SK-N-SH (cell line): ENCODE measurements around the gene H2BW2. TPM values are rescaled to one million over a fixed set of nuclear protein-coding genes. Genes with fewer than 3 reads are reported as not detected.

Source experiments
- CTCF ChIA-PET: fragments of 300-600, 350-600 bp; formaldehyde crosslinking; extraction: SDS; loops from one replicate; lab custom pipeline; 2021; lab: Yijun Ruan, JAX
- POLR2A ChIA-PET: fragments of 350-600 bp; sonication (Branson Sonifier 250); formaldehyde crosslinking; extraction: SDS; loops from one replicate; lab custom pipeline; 2020; ENCODE audit warnings: antibody characterized with exemption, inconsistent platforms; lab: Yijun Ruan, JAX
- DNase-seq: peaks from one replicate; pipeline ENCODE4 v3.0.0; 2012
- H2AFZ ChIP-seq: fragments of 200-600 bp; sonication (generic); 2 replicates; pipeline ENCODE4 v1.8.1; 2016; ENCODE audit warnings: antibody characterized with exemption, mild to moderate bottlenecking, low read depth
- H3F3A ChIP-seq: fragments of 200-600 bp; sonication (generic); replicated peaks from 2 replicates; pipeline ENCODE3; 2016; ENCODE audit warnings: antibody characterized with exemption, mild to moderate bottlenecking; ENCODE audit not compliant: insufficient read depth
- H3K27ac ChIP-seq, 2 experiments: fragments of 200-500 bp in 1 of 2; fragments of 200-600 bp in 1 of 2; sonication (Bioruptor generic) in 1 of 2; sonication (generic), shearing (Covaris generic) in 1 of 2; 2 replicates each; pipeline versions ENCODE4 v1.5.1 to v1.6.1; 2014 to 2016; ENCODE audit warnings: low read depth in 2 of 2, inconsistent platforms in 1 of 2, low read length in 1 of 2, mild to moderate bottlenecking in 1 of 2, mixed read lengths in 1 of 2
- H3K27me3 ChIP-seq: fragments of 200-600 bp; sonication (generic), shearing (Covaris generic); 2 replicates; pipeline ENCODE4 v1.6.1; 2016; ENCODE audit warnings: mixed run types; ENCODE audit not compliant: insufficient read depth
- H3K36me3 ChIP-seq, 2 experiments: fragments of 200-500 bp in 1 of 2; fragments of 200-600 bp in 1 of 2; sonication (Bioruptor generic) in 1 of 2; sonication (generic) in 1 of 2; replicated peaks in 1 of 2; 2 replicates each; pipeline versions ENCODE3 to v1.5.1; 2014 to 2016; ENCODE audit warnings: low read length in 1 of 2, mild to moderate bottlenecking in 1 of 2; ENCODE audit not compliant: insufficient read depth in 2 of 2, control insufficient read depth in 1 of 2
- H3K4me1 ChIP-seq, 2 experiments: fragments of 200-500 bp in 1 of 2; fragments of 200-600 bp in 1 of 2; sonication (Bioruptor generic) in 1 of 2; sonication (generic), shearing (Covaris generic) in 1 of 2; 2 replicates each; pipeline versions ENCODE4 v1.5.1 to v1.6.1; 2014 to 2016; ENCODE audit warnings: low read depth in 1 of 2, low read length in 1 of 2, mixed run types in 1 of 2; ENCODE audit not compliant: insufficient read depth in 2 of 2, control insufficient read depth in 1 of 2
- H3K4me2 ChIP-seq: fragments of 200-600 bp; sonication (generic), shearing (Covaris generic); 2 replicates; pipeline ENCODE4 v1.6.1; 2017; ENCODE audit warnings: mixed run types
- H3K4me3 ChIP-seq, 2 experiments: fragments of 200-500 bp in 1 of 2; fragments of 200-600 bp in 1 of 2; sonication (Bioruptor generic) in 1 of 2; sonication (generic), shearing (Covaris generic) in 1 of 2; 2 replicates each; pipeline versions ENCODE4 v1.5.1 to v1.8.1; 2014 to 2016; ENCODE audit warnings: low read depth in 2 of 2, inconsistent platforms in 1 of 2, low read length in 1 of 2, mild to moderate bottlenecking in 1 of 2, mixed read lengths in 1 of 2, moderate library complexity in 1 of 2
- H3K79me2 ChIP-seq: fragments of 200-600 bp; sonication (generic); 2 replicates; pipeline ENCODE4 v1.8.1; 2017; ENCODE audit warnings: mild to moderate bottlenecking; ENCODE audit not compliant: insufficient read depth
- H3K9ac ChIP-seq: fragments of 200-600 bp; sonication (generic); 2 replicates; pipeline ENCODE4 v1.6.1; 2017; ENCODE audit warnings: mixed run types
- H3K9me2 ChIP-seq: fragments of 200-600 bp; sonication (generic); 2 replicates; pipeline ENCODE4 v1.6.1; 2017; ENCODE audit warnings: mixed run types
- H3K9me3 ChIP-seq: fragments of 200-600 bp; sonication (generic); 2 replicates; pipeline ENCODE4 v1.6.1; 2017; ENCODE audit warnings: mixed run types, mild to moderate bottlenecking, moderate library complexity
- H4K20me1 ChIP-seq: fragments of 200-600 bp; sonication (generic); 2 replicates; pipeline ENCODE4 v1.6.1; 2017; ENCODE audit warnings: mild to moderate bottlenecking, mixed run types; ENCODE audit not compliant: insufficient read depth
- EP300 ChIP-seq, 2 experiments: IDR thresholded peaks; 2 replicates each; pipeline versions ENCODE4 v1.4.0 to v1.6.1; 2012; ENCODE audit warnings: borderline replicate concordance in 1 of 2, low read depth in 1 of 2, low read length in 1 of 2
- FOSL2 ChIP-seq: IDR thresholded peaks from 2 replicates; pipeline ENCODE4 v1.4.0; 2012; ENCODE audit warnings: low read depth, mild to moderate bottlenecking, moderate library complexity, borderline replicate concordance
- GABPA ChIP-seq: IDR thresholded peaks from 2 replicates; pipeline ENCODE4 v1.4.0; 2012; ENCODE audit warnings: low read depth, mild to moderate bottlenecking
- GATA2 ChIP-seq: sonication (generic); formaldehyde crosslinking; IDR thresholded peaks from 2 replicates; pipeline ENCODE4 v1.5.0; 2020; ENCODE audit warnings: mild to moderate bottlenecking, missing genetic modification reagents
- NFIC ChIP-seq: IDR thresholded peaks from 2 replicates; pipeline ENCODE4 v1.4.0; 2012; ENCODE audit warnings: borderline replicate concordance
- RCOR1 ChIP-seq: fragments of 150-350 bp; IDR thresholded peaks from 2 replicates; pipeline ENCODE4 v1.6.1; 2017; ENCODE audit warnings: antibody characterized with exemption, low read length
- RFX5 ChIP-seq: IDR thresholded peaks from 2 replicates; pipeline ENCODE4 v1.6.1; 2012; ENCODE audit warnings: mild to moderate bottlenecking, improper control_type of control experiment, low read length
- TAF1 ChIP-seq: IDR thresholded peaks from 2 replicates; pipeline ENCODE4 v1.6.1; 2012; ENCODE audit warnings: low read depth, mild to moderate bottlenecking, low read length, moderate library complexity, borderline replicate concordance
- WGBS: methylation state at CpG from one replicate; pipeline ENCODE4 v1.1.6; 2017; ENCODE audit warnings: low lambda C conversion rate; 5-methylcytosine and 5-hydroxymethylcytosine counted together
- polyA plus RNA-seq, 3 experiments: library from polyadenylated mRNA; depleted of rRNA; stranded (reverse); fragments of >200 nt; gene quantifications; 2 replicates each; pipeline ENCODE4 v1.2.3, GENCODE V29; 2012
- TF ChIP-seq, protein P1 (sequence below): IDR thresholded peaks from 2 replicates; pipeline ENCODE4; 2012
- TF ChIP-seq, protein P2 (sequence below): fragments of 150-350 bp; IDR thresholded peaks from 2 replicates; pipeline ENCODE4 v1.6.1; 2016; ENCODE audit warnings: mild to moderate bottlenecking, low read depth, low read length
- TF ChIP-seq, protein P3 (sequence below): IDR thresholded peaks from 2 replicates; pipeline ENCODE4 v1.4.0; 2012; ENCODE audit warnings: low read depth, borderline replicate concordance
- TF ChIP-seq, protein P4 (sequence below): IDR thresholded peaks from 2 replicates; pipeline ENCODE4 v1.4.0; 2012; ENCODE audit warnings: low read depth
- TF ChIP-seq, protein P5 (sequence below): fragments of 200-600 bp; sonication (generic); IDR thresholded peaks from 2 replicates; pipeline ENCODE4 v1.6.1; 2017; ENCODE audit warnings: antibody characterized with exemption, mild to moderate bottlenecking, moderate library complexity

H2BW2 gene
- polyA plus RNA-seq, 1 of the 3 experiments (the other 2 are of a cell fraction) = not detected

DNA sequence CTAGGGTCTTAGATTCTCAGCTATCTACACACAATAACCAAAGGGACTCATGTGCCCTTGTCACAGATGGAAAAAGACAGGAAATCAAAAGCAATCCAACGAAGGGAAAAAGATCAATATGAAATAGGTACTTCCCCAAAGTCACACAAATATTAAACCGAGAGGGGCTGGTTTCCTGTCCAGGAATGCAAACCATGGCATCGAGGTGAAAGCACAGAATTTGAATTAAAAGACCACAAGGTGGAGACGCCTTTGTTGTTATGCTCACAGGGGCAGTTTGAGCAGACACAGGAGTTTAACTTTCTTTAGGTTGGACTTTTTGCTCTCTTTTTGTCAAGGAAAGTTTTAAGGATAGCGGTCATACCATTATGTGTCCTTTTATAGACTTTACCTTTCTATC, 40.5 kb upstream of the H2BW2 start:
- WGBS = 3% methylated on average over 5 of the region's 5 CpGs
- Histone ChIP-seq H3K27ac (no peak overlapping the region), H3K4me3 (no peak overlapping the region), H3K4me1 (no peaks in the 10 kb centered on the region), H3K79me2 (no peaks in the 10 kb centered on the region), H3K9ac (no peak overlapping the region), H3F3A (no peaks in the 10 kb centered on the region), H3K36me3 (no peaks in the 10 kb centered on the region), H4K20me1 (no peaks in the 10 kb centered on the region), H2AFZ (no peak overlapping the region), H3K4me2 (no peak overlapping the region), H3K9me3 (no peaks in the 10 kb centered on the region), H3K9me2 (no peaks in the 10 kb centered on the region), H3K27me3 (peaks cover 41% of the 10 kb centered on the region; the same call in 1 of the 2 replicates)
- no peak for TF ChIP-seq GABPA
- TF ChIP-seq GATA2 (CRISPR knock-in tag) = no peak
- no peak for TF ChIP-seq NFIC
- TF ChIP-seq TAF1 = no peak
- TF ChIP-seq, protein P1, sequence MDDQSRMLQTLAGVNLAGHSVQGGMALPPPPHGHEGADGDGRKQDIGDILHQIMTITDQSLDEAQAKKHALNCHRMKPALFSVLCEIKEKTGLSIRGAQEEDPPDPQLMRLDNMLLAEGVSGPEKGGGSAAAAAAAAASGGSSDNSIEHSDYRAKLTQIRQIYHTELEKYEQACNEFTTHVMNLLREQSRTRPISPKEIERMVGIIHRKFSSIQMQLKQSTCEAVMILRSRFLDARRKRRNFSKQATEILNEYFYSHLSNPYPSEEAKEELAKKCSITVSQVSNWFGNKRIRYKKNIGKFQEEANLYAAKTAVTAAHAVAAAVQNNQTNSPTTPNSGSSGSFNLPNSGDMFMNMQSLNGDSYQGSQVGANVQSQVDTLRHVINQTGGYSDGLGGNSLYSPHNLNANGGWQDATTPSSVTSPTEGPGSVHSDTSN = no peak
- no peak for TF ChIP-seq FOSL2
- no peak for TF ChIP-seq RCOR1
- TF ChIP-seq, protein P2, sequence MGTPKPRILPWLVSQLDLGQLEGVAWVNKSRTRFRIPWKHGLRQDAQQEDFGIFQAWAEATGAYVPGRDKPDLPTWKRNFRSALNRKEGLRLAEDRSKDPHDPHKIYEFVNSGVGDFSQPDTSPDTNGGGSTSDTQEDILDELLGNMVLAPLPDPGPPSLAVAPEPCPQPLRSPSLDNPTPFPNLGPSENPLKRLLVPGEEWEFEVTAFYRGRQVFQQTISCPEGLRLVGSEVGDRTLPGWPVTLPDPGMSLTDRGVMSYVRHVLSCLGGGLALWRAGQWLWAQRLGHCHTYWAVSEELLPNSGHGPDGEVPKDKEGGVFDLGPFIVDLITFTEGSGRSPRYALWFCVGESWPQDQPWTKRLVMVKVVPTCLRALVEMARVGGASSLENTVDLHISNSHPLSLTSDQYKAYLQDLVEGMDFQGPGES = no peak
- TF ChIP-seq, protein P3, sequence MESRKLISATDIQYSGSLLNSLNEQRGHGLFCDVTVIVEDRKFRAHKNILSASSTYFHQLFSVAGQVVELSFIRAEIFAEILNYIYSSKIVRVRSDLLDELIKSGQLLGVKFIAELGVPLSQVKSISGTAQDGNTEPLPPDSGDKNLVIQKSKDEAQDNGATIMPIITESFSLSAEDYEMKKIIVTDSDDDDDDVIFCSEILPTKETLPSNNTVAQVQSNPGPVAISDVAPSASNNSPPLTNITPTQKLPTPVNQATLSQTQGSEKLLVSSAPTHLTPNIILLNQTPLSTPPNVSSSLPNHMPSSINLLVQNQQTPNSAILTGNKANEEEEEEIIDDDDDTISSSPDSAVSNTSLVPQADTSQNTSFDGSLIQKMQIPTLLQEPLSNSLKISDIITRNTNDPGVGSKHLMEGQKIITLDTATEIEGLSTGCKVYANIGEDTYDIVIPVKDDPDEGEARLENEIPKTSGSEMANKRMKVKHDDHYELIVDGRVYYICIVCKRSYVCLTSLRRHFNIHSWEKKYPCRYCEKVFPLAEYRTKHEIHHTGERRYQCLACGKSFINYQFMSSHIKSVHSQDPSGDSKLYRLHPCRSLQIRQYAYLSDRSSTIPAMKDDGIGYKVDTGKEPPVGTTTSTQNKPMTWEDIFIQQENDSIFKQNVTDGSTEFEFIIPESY = no peak
- TF ChIP-seq RFX5 = no peak
- no peak for TF ChIP-seq EP300 (IDR thresholded peaks at IDR 0.05; ENCODE audit: borderline replicate concordance in 1 of 2, low read depth in 1 of 2, low read length in 1 of 2)
- TF ChIP-seq, protein P4, sequence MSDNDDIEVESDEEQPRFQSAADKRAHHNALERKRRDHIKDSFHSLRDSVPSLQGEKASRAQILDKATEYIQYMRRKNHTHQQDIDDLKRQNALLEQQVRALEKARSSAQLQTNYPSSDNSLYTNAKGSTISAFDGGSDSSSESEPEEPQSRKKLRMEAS = no peak
- TF ChIP-seq, protein P5, sequence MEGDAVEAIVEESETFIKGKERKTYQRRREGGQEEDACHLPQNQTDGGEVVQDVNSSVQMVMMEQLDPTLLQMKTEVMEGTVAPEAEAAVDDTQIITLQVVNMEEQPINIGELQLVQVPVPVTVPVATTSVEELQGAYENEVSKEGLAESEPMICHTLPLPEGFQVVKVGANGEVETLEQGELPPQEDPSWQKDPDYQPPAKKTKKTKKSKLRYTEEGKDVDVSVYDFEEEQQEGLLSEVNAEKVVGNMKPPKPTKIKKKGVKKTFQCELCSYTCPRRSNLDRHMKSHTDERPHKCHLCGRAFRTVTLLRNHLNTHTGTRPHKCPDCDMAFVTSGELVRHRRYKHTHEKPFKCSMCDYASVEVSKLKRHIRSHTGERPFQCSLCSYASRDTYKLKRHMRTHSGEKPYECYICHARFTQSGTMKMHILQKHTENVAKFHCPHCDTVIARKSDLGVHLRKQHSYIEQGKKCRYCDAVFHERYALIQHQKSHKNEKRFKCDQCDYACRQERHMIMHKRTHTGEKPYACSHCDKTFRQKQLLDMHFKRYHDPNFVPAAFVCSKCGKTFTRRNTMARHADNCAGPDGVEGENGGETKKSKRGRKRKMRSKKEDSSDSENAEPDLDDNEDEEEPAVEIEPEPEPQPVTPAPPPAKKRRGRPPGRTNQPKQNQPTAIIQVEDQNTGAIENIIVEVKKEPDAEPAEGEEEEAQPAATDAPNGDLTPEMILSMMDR = no peak
- no peak for DNase-seq
- POLR2A ChIA-PET = no interaction called here
- CTCF ChIA-PET = no interaction called here
